Neural crest cell (in vitro differentiated cells): ENCODE data around the gene AP3S2. TPM values are rescaled to one million over a fixed set of nuclear protein-coding genes. Genes with fewer than 3 reads are reported as not detected.

ENCODE experiments used
- DNase-seq: peaks from one replicate; pipeline ENCODE4 v3.0.0; 2021; ENCODE audit warnings: low read depth, mixed read lengths, low spot score
- H3K27ac Mint-ChIP-seq: one replicate; pipeline ENCODE4 v1.8.0; 2021; ENCODE audit warnings: mild to moderate bottlenecking, mixed read lengths; ENCODE audit not compliant: unreplicated experiment
- H3K27me3 Mint-ChIP-seq: 2 replicates; pipeline ENCODE4 v1.8.0; 2021; ENCODE audit warnings: low read depth, mild to moderate bottlenecking, mixed read lengths
- H3K36me3 Mint-ChIP-seq: 2 replicates; pipeline ENCODE4 v1.8.0; 2021; ENCODE audit warnings: low read depth, mild to moderate bottlenecking, mixed read lengths
- H3K4me1 Mint-ChIP-seq: 2 replicates; pipeline ENCODE4 v1.8.0; 2021; ENCODE audit warnings: mixed read lengths
- H3K4me3 Mint-ChIP-seq: one replicate; pipeline ENCODE4 v1.8.0; 2021; ENCODE audit warnings: mild to moderate bottlenecking, mixed read lengths
- H3K9me3 Mint-ChIP-seq: 2 replicates; pipeline ENCODE4 v1.8.0; 2021; ENCODE audit warnings: mixed read lengths
- CTCF ChIP-seq: fragments of 200-600 bp; sonication (generic); conservative IDR thresholded peaks from 2 replicates; pipeline ENCODE4 v1.5.0; 2021; ENCODE audit warnings: antibody characterized with exemption, mild to moderate bottlenecking
- total RNA-seq: library from RNA; stranded (reverse); gene quantifications from 2 replicates; pipeline ENCODE4 v1.2.1, GENCODE V29; 2021

AP3S2 gene
- total RNA-seq, 1 donor from 2014 or later, result 31.6 TPM

GRCh38 chr15:89815769-89816168, 78.0 kb downstream of the AP3S2 start:
- peak overlapping the region; percentile 33 for H3K4me3 Mint-ChIP-seq
- no peaks in the 10 kb centered on the region for H3K9me3 Mint-ChIP-seq
- H3K36me3 Mint-ChIP-seq, result no peaks in the 10 kb centered on the region
- DNase-seq, result no peak
- peaks cover 58% of the 10 kb centered on the region for H3K27me3 Mint-ChIP-seq
- H3K4me1 Mint-ChIP-seq, result peaks cover 4% of the 10 kb centered on the region
- TF ChIP-seq CTCF, result no peak
- H3K27ac Mint-ChIP-seq, result no peak overlapping the region

- peaks cover 4% of the 10 kb centered on the region for H3K4me1 Mint-ChIP-seq
- H3K27me3 Mint-ChIP-seq, result peaks cover 52% of the 10 kb centered on the region
- no peaks in the 10 kb centered on the region for H3K9me3 Mint-ChIP-seq
- no peaks in the 10 kb centered on the region for H3K36me3 Mint-ChIP-seq
- no peak overlapping the region for H3K4me3 Mint-ChIP-seq
- no peak for DNase-seq
- no peak overlapping the region for H3K27ac Mint-ChIP-seq
- no peak for TF ChIP-seq CTCF
These were observed 79.6 kb downstream of the AP3S2 start for GRCh38 chr15:89814112-89814742.

- Mint-ChIP-seq H3K4me3 (no peak overlapping the region), H3K4me1 (peaks cover 4% of the 10 kb centered on the region), H3K27me3 (peaks cover 52% of the 10 kb centered on the region), H3K27ac (no peak overlapping the region), H3K36me3 (no peaks in the 10 kb centered on the region), H3K9me3 (no peaks in the 10 kb centered on the region)
- no peak for TF ChIP-seq CTCF
- no peak for DNase-seq
These were observed 80.2 kb downstream of the AP3S2 start for GRCh38 chr15:89813381-89814111.

GRCh38 chr15:89812847-89813320, 80.9 kb downstream of the AP3S2 start:
- no peak for TF ChIP-seq CTCF
- no peaks in the 10 kb centered on the region for H3K36me3 Mint-ChIP-seq
- no peak overlapping the region for H3K27ac Mint-ChIP-seq
- peaks cover 4% of the 10 kb centered on the region for H3K4me1 Mint-ChIP-seq
- no peak overlapping the region for H3K4me3 Mint-ChIP-seq
- no peak for DNase-seq
- H3K9me3 Mint-ChIP-seq, result no peaks in the 10 kb centered on the region
- peaks cover 47% of the 10 kb centered on the region for H3K27me3 Mint-ChIP-seq

GRCh38 chr15:89812011-89812846, 81.6 kb downstream of the AP3S2 start:
- no peaks in the 10 kb centered on the region for H3K9me3 Mint-ChIP-seq
- no peak overlapping the region for H3K27ac Mint-ChIP-seq
- no peak for TF ChIP-seq CTCF
- DNase-seq, result no peak
- H3K27me3 Mint-ChIP-seq, result peaks cover 41% of the 10 kb centered on the region
- peaks cover 4% of the 10 kb centered on the region for H3K4me1 Mint-ChIP-seq
- H3K36me3 Mint-ChIP-seq, result no peaks in the 10 kb centered on the region
- no peak overlapping the region for H3K4me3 Mint-ChIP-seq
